Activated CD4-positive, alpha-beta T cell treated with anti-CD3 and anti-CD28 coated beads, Interleukin-2, amount 50 U/mL, for 48 hours (primary cell): Measurements from ENCODE around the gene TBC1D3I.
"Not testable (repeated sequence)": the region's sequence is repeated elsewhere in the genome, so short reads cannot be mapped to it uniquely, and the experiment has no call there.

Source experiments
- DNase-seq, 2 experiments: peaks; one replicate each; pipeline ENCODE4 v3.0.0-alpha.2; 2020

The TBC1D3I gene

DNA sequence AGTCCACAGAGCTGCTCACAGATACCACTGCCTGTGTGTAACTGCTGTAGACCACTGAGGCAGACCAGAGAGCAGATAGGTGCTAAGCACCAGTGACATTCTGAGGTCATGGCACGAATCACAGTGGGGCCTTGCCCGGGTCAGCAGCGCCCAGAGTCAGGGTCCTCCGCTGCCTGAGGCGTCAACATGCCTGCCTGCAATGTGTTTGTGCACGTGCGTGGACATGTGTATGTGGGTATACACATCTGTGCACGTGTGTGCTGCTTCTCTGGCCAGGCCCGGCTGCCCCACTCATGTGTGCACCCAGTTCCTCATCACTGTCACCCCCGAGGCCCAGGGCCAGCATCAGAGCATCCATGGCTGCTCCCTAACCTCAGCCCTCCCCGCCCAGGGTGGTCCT is at the start of gene TBC1D3I:
Gene TBC1D3I (minus strand): TSS at position 101 of the 400 bp plus-strand sequence. CDS start 1,585 bp downstream, outside the sequence.
- not testable (repeated sequence) for DNase-seq

DNA sequence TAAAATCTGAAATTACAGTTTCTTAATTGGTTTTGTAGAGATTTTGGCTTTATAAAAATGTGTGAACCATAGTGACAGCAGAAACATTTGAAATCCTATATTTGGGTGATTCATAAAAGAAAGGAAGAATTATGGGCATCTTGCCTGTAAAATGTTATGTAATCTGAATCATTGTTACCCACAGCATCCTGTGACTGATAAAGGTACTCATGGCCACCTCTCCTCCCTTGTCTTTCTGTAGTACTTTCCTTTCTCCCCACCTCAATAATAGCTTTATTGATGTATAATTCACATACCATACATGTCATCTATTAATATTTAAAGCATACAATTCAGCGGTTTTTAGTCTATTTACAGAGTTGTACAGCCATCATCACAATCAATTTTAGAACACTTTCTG is 30.8 kb upstream of the TBC1D3I start:
- not testable (repeated sequence) for DNase-seq

DNA sequence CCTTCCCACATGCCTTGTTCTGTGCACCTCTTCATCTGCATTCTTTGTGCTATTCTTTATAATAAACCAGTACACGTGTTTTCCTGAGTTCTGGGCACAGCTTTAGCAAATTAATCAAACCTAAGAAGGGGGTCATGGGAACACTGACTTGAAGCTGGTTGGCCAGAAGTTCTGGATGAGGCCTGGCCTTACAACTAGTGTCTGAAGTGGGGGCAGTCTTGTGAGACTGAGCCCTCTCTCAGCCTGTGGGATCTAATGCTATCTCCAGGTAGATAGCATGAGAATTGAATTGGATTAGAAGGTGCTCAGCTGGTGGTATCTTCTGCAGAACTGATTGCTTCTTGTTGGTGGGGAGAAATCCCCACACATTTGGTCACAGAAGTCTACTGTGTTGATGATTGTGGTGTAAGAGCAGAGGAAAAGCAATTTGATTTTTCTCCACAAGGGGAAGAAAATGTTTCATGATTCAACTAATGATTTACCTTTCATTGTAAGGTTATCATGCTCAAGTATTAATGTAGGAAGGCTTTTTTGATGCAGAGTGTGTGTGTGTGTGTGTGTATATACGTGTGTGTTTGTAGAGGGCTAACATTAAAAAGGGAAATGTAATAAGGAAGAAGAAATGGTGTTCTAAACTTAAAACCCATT is 25.7 kb upstream of the TBC1D3I start:
- not testable (repeated sequence) for DNase-seq

DNA sequence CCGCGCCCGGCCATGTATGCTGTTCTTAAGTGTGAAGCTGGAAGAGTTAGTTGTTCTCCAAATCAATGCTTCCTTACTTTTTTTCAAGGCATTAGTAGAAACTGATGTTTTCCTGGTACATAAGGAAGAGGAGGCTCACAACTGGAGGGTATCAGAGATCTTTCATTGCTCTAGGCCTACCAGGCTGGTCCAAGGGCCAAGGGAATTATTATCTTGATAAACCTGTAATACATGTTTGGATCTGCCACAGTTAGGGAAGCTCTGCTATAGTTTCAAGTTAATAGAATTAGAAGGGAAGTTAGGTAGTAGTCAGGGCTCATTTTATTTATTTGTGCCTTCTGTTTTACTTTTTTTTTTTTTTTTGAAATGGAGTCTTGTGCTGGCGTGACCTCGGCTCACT is 19.8 kb upstream of the TBC1D3I start:
- not testable (repeated sequence) for DNase-seq

DNA sequence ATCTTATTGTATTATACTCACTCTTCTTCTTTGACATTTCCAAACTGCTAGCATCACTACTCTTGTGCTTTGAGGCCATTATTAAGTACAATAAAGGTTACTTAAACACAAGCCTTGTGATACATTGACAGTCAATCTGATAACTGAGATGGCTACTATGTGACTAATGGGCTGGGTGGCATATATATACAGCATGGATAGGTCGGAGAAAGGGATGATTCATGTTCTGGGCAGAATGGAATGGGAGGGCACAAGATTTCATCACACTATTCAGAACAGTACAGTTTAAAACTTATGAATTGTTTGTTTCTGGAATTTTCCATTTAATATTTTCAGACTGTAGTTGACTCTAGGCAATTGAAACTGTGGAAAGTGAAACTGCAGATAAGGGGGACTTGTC is 18.9 kb upstream of the TBC1D3I start:
- not testable (repeated sequence) for DNase-seq

DNA sequence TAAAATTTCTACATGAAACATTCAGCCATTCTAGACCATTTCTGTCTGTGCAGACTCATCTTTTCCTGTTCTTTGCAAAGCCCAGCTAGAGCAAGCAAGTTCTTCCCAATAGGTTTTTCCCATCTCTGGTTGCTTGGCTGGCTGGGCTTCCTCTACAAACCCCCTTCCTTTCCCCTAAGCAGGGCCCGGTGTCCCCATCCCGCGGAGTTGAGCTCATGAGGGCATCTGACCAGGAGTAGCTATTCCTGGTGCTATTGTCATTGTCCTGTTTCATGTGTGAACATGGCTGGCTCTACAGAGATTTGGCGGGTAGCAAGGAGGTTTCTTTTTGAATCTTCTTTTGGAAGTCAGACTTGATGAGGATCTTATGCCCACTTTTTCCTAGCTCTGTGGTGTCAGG is 22.3 kb downstream of the TBC1D3I start:
- DNase-seq, result not testable (repeated sequence)

DNA sequence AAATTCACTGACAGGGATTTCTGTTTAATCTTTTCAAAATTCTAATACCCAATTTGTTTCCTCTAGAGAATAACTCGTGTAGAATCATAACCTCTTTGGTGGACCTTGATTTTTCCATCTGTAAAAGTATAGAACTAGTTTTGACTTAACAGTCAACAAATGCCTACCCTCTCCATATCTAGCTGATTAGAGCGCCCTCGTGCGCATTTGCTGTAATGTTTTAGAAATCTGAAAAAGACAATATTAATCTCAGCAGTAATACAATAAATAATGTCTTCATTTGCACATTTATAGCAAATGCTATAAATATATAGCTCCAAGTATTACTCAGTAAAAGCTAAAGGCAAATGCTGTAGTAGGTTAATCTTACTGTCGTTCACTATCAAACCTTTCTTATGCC is 34.7 kb downstream of the TBC1D3I start:
- peak; percentile 26 to 36 for DNase-seq

DNA sequence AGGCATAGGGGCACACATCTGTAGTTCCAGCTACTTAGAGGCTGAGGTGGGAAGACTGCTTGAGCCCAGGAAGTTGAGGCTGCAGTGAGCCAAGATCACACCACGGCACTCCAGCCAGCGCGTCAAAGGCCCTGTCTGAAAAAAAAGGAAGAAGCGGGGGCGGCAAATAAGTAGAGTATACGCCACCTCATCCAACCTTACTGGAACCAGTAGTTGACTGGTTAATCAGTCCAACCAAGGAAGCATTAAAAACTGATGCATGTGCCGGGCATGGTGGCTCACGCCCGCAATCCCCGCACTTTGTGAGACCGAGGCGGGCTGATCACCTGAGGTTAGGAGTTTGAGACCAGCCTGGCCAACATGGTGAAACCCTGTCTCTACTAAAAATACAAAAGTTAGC is 41.4 kb downstream of the TBC1D3I start:
- not testable (repeated sequence) for DNase-seq

DNA sequence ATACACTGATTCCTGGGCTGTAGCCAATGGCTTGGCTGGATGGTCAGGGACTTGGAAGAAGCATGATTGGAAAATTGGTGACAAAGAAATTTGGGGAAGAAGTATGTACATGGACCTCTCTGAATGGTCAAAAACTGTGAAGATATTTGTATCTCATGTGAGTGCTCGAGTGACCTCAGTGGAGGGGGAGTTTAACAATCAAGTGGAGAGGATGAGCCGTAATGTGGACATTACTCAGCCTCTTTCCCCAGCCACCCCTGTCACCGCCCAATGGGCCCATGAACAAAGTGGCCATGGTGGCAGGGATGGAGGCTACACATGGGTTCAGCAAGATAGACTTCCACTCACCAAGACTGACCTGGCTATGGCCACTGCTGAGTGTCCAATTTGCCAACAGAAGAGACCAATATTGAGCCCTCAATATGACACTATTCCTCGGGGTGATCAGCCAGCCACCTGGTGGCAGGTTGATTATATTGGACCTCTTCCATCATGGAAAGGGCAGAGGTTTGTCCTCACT is 42.7 kb downstream of the TBC1D3I start:
- DNase-seq, result not testable (repeated sequence)

DNA sequence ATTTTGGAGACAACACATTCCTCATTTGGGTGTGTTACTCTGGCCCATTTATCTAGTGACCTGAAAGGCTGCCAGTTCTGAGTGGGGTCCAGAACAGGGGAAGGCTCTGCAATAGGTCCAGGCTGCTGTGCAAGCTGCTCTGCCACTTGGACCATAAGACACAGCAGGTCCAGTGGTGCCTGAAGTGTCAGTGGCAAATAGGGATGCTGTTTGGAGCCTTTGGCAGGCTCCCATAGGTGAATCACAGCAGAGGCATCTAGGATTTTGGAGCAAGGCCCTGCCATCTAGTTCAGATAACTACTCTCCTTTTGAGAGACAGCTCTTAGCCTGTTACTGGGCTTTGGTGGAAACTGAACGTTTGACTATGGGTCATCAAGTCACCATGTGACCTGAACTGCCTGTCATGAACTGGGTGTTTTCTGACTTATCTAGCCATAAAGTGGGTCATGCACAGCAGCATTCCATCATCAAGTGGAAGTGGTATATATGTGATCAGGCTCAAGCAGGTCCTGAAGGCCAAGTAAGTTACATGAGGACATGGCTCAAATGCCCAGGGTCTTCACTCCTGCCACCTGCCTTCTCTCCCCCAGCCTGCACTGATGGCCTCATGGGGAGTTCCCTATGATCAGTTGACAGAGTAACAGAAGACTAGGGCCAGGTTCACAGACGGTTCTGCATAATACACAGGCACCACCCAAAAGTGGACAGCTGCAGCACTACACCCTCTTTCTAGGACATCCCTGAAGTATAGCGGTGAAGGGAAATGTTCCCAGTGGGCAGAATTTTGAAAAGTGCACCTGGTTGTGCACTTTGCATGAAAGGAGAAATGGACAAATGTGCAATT is 43.4 kb downstream of the TBC1D3I start:
- DNase-seq, result not testable (repeated sequence)

DNA sequence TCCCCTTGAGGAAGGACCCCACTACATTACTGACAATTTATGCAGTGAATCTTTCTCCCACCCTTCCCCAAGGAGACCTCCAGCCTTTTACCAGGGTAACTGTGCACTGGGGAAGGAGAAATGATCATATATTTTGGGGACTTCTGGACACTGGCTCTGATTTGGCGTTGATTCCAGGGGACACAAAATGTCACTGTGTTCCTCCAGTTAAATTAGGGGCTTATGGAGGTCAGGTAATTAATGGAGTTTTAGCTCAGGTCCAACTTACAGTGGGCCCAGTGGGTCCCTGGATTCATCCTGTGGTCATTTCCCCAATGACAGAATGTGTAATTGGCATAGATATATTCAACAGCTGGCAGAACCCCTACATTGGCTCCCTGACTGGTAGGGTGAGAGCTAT is 44.8 kb downstream of the TBC1D3I start:
- not testable (repeated sequence) for DNase-seq

DNA sequence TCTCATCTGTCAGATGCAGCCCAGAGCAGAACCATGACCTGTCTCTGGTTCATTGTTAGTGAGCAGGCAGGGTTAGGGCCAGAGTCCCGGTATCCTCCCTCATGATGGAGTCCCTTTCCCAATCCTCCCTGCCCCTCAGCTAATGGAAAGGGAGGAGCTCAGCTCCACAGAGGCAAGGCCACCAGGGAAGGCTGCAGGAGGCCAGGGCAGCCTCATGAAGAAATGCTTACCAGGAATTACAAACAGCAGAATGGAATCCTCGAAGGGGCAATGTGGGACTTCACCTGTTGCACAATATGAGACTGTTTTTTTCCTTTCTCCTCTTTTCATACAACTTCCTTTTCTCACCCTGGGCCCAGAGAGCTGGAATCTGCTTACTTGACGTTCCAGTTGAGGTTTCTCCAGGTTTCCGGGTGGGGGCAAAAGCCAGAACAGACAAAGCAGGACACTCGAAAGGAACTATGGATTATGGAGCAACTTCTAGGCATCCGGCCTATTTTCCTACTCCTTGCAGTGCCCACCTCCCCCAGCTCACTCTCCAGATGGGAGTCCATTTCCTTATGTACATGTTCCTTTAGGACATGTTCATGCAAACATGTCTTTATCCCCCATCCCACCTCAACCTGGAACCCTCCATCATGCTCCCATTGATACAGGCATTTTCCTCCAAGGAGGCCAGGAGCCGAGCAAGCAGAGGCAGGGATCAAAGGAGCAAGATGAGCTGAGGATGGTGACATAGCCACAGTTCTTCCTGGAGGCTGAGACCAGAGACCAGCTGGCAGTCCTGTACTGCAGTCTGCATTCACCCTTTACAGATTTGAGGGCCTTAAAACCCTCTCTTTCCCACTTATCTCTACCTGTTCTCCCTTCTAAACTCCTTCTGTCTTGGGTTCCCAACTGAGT is 48.7 kb downstream of the TBC1D3I start:
- DNase-seq, result not testable (repeated sequence)

DNA sequence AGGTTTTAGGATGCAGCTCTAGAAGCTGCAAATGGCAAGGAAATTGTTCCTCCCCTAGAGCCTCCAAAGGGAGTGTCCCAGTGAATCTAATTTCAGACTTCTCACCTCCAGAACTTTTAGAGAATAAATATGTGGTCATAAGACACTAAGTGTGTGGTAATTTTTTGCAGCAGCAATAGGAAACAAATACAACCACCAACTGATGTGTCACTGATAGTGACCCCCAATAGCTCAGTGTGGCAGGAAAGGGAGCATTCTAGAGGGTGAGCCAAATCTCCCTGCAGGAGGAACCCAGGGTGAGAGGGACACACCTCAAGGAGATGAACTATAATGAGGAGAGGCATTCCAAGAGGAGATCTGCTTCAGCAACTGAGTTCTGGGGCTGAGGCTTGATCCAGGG is 49.5 kb downstream of the TBC1D3I start:
- DNase-seq, result no peak

DNA sequence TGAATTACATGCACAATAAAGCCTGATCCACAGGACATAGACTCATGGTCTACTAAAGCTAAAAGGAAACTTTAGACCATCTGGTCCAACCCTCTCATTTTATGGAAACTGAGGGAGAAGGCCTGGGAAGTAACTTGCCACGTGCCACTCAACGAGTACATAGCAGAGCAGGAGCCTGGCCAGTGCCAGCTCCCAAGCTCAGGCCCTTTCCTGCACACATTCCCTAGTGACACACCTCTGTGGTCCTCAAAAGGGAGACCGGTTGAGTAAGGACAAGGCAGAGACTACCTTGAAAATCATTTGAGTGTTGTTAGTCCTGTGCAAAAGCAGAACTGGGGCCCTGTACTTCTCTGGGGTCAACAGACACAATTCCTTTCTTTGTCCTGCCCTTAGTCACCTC is 50.7 kb downstream of the TBC1D3I start:
- no peak for DNase-seq

DNA sequence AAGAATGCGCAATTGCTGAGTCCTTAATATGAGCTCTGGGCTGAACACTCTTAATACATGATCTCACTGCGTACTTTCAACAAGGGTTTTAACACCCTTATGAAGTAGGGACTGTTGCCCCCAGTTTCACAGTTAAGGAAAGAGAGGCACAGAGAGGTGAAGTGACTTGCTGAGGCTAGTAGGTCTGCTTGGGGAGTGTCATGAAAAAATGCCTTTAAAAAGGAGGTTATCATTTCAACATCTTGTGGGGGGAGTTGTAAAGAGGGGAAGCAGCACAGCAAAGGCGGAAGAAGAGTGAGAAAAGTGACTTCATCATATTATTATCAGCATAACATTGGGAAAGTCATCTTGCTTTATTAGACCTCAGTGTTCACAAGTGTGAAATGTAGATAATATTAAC is 51.4 kb downstream of the TBC1D3I start:
- DNase-seq, result no peak

DNA sequence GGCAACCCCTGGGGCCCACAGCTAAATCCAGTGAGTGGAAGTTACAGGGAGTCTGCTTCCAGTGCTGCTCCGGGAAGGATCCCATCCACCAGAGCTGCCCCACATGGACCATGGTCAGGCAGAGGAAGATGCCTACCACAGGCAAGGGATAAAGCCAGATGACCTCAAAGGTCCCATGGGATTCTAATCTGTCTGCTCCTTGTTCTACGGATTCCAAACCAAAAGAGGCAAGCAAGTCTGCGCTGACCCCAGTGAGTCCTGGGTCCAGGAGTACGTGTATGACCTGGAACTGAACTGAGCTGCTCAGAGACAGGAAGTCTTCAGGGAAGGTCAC is 52.1 kb downstream of the TBC1D3I start:
- DNase-seq, result no peak

DNA sequence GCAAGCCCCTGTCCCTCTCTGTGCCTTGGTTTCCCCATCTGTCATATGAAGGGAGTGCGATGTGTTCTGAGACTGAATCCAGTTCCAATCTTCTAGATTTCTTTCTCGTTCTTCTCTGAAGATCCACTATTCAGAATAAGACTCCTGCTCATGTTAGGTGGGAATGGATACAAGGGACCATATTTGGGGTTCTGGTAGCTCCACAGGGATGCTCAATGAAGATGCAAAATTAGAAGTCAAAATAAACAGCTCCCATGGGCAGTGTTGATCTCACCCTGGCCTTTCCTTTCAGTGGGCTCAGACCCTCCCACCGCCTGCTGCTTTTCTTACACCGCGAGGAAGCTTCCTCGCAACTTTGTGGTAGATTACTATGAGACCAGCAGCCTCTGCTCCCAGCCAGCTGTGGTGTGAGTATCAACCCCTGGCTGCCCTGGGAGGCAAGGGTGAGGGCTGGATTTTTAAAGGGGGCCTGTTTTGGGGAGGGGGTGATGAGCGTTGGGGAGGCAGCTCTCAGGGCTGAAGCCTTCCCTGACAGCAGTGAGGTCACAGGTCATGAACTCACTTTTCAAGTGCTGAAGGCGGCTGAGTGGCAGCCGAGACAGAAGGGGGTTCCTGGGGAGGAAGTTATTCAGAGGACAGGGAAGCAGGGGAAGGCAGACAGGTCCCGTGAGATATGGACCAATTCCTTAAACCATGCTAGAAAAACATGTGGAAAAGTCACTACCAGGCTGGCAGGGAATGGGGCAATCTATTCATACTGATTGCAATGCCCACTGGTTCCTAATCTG is 52.7 kb downstream of the TBC1D3I start:
- DNase-seq, result not testable (repeated sequence)

DNA sequence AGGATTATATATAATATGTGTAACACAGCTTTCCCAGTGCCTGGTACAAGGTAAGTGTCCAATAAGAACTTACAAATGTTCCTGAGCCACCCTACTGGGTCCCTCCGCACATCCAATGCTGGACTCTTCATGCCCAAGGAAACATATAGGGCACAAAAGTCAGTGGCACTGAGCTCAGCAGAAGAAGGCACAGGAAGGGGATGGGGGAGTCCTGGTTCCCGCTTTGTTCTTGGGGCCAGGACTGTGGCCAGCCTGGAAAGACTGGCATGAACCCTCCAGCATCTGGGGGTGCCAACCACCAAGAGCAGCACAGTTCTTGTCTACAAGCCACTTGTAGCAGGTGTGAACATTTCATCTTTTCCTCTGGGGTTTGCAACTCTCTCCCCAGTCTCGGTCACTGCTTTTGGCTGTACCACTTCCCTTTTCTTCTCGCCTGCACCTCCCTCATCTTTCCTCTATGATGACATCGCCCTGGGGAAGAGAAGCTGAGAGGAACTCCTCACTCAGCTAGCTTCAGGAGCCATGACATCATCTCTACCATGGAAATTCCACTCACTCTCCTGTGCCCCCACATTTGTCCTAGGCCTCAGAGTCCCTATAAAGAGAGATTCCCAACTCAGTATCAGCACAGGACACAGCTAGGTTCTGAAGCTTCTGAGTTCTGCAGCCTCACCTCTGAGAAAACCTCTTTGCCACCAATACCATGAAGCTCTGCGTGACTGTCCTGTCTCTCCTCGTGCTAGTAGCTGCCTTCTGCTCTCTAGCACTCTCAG is 53.7 kb downstream of the TBC1D3I start, which contains the start of gene CCL4L2:
Gene CCL4L2 (plus strand): TSS at position 625 of the 773 bp plus-strand sequence.
- DNase-seq, result not testable (repeated sequence)

DNA sequence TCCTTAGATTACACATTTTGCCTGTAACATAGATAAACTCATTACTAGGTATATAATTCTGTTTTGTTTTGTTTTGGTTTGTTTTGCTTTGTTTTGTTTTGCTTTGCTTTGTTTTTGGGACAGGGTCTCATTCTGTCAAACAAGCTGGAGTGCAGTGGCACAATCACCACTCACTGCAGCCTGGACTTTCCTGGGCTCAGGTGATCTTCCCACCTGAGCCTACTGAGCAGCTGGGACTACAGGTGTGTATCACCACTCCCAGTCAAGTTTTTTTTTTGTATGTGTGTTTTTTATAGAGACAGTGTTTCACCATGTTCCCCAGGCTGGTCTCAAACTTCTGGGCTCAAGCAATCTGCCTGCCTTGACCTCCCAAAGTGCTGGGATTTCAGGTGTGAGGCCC is 54.8 kb downstream of the TBC1D3I start:
- no peak for DNase-seq

DNA sequence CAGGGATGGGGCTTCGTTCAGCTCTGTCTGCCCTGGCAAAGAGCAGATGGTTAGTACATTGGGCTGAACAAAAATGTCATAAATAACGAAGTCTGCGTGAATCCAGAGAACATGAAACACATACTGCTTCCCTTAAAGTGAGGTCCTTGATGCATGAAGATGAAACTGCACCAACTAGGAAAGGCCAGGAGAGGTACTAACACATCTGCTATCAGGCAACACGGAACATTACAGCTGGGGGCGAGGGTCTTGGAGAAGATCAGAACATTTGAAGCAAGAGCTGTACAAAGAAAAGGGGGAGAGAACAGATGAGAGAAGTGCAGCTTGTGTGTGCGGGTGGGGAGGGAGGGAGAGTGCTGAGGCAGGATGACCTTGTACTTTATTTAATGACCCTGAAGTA is 57.0 kb downstream of the TBC1D3I start:
- not testable (repeated sequence) for DNase-seq

DNA sequence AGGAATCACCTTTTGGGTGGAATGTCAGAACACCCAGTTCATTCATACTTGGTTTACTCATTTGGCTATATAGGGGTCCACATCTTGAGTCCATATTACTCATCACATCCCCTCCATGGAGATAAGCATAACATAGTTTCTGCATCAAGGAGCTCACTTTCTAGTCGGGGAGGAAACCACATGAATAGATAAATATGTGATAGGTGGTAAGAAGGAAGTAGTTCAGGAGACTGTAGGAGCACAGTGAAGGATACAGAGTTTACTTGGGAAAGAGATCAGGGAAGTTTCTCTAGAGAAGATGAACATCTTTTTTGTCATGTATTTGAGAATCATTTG is 57.9 kb downstream of the TBC1D3I start:
- DNase-seq, result not testable (repeated sequence)
